OCI-LY7 (cell line): ENCODE data around the gene KAZN. TPM values are rescaled to one million over a fixed set of nuclear protein-coding genes. Genes with fewer than 3 reads are reported as not detected.

Experiments used
- BruUV-seq: library from RNA; stranded (reverse); fragments of 400-500 nt; replicated peaks from 2 replicates; lab custom pipeline; 2021; lab: Mats Ljungman, UMichigan
- CTCF ChIA-PET: fragments of 300-600 bp; sonication (Branson Sonifier 250); formaldehyde crosslinking; loops from one replicate; lab custom pipeline; 2022; ENCODE audit warnings: antibody characterized with exemption; ENCODE audit not compliant: unreplicated experiment; lab: Charles Lee
- POLR2A ChIA-PET: fragments of 300-600 bp; sonication (Branson Sonifier 250); formaldehyde crosslinking; loops from one replicate; lab custom pipeline; 2022; ENCODE audit warnings: antibody characterized with exemption; lab: Charles Lee
- DNase-seq: peaks from one replicate; pipeline ENCODE4 v3.0.0-alpha.2; 2015; ENCODE audit warnings: low spot score
- H2AFZ ChIP-seq: fragments of 200-600 bp; sonication (generic), shearing (Covaris generic); 2 replicates; pipeline ENCODE4 v1.6.1; 2014; ENCODE audit warnings: mild to moderate bottlenecking, antibody characterized with exemption, low read length, moderate library complexity
- H3K27ac ChIP-seq: fragments of 200-600 bp; sonication (generic); 2 replicates; pipeline ENCODE4 v1.5.1; 2014; ENCODE audit warnings: mixed run types, low read depth, mild to moderate bottlenecking, moderate library complexity, low read length, inconsistent platforms; ENCODE audit not compliant: poor library complexity, severe bottlenecking
- H3K36me3 ChIP-seq: fragments of 200-600 bp; sonication (generic); 2 replicates; pipeline ENCODE4 v1.6.1; 2014; ENCODE audit warnings: mild to moderate bottlenecking, antibody characterized with exemption, low read length, moderate library complexity, mixed read lengths; ENCODE audit not compliant: insufficient read depth
- H3K4me1 ChIP-seq: fragments of 200-600 bp; sonication (generic); 2 replicates; pipeline ENCODE4 v1.5.1; 2014; ENCODE audit warnings: mild to moderate bottlenecking, low read length; ENCODE audit not compliant: insufficient read depth, poor library complexity, severe bottlenecking
- H3K4me2 ChIP-seq: fragments of 200-600 bp; sonication (generic); 2 replicates; pipeline ENCODE4 v1.6.1; 2014; ENCODE audit warnings: mild to moderate bottlenecking, low read length
- H3K4me3 ChIP-seq: fragments of 200-600 bp; sonication (generic); 2 replicates; pipeline ENCODE4 v1.5.1; 2014; ENCODE audit warnings: mild to moderate bottlenecking, low read depth, low read length; ENCODE audit not compliant: poor library complexity, severe bottlenecking
- H3K79me2 ChIP-seq: fragments of 200-600 bp; sonication (generic); 2 replicates; pipeline ENCODE4 v1.6.1; 2016; ENCODE audit warnings: low read depth, mild to moderate bottlenecking, low read length, moderate library complexity, mixed read lengths; ENCODE audit not compliant: insufficient read depth
- H3K9me2 ChIP-seq: fragments of 200-600 bp; sonication (generic); 2 replicates; pipeline ENCODE4 v1.6.1; 2016; ENCODE audit warnings: mild to moderate bottlenecking, low read length, mixed read lengths; ENCODE audit not compliant: insufficient read depth
- H3K9me3 ChIP-seq: fragments of 200-600 bp; sonication (generic); 2 replicates; pipeline ENCODE4 v1.6.1; 2014; ENCODE audit warnings: mild to moderate bottlenecking, mixed run types, low read length, mixed read lengths
- H4K20me1 ChIP-seq: fragments of 200-600 bp; sonication (generic); 2 replicates; pipeline ENCODE4 v1.6.1; 2014; ENCODE audit warnings: mild to moderate bottlenecking, antibody characterized with exemption, low read length, moderate library complexity, mixed read lengths; ENCODE audit not compliant: insufficient read depth
- CTCF ChIP-seq: fragments of 200-600 bp; sonication (generic); conservative IDR thresholded peaks from 2 replicates; pipeline ENCODE4 v1.5.1; 2014; ENCODE audit warnings: mild to moderate bottlenecking, antibody characterized with exemption, low read length, moderate library complexity, mixed read lengths
- EZH2phosphoT487 ChIP-seq: fragments of 200-600 bp; sonication (generic); IDR thresholded peaks from 2 replicates; pipeline ENCODE4 v1.6.1; 2018; ENCODE audit warnings: low read depth, borderline replicate concordance, mild to moderate bottlenecking, mixed run types, antibody characterized with exemption, low read length, moderate library complexity, mixed read lengths
- intact Hi-C: fragments of 100-400 bp; cut with micrococcal nuclease; formaldehyde crosslinking; loops from one replicate; pipeline ENCODE4 v1.10.0; 2022; ENCODE audit not compliant: unreplicated experiment
- total RNA-seq, 2 experiments: library from RNA; depleted of rRNA in 1 of 2; stranded (reverse); fragments of >200 nt in 1 of 2; shearing (Covaris generic) in 1 of 2; gene quantifications; 2 replicates each; pipeline ENCODE4 v1.2.3, GENCODE V29; 2014 to 2022

KAZN gene
- total RNA-seq, 2 experiments from 2014 or later: 0.40 to 2.4 TPM

- H3K9me3 ChIP-seq: no peaks in the 10 kb centered on the region; the same call in 1 of the 2 replicates
- no peaks in the 10 kb centered on the region for H3K9me2 ChIP-seq
- no peak for TF ChIP-seq EZH2phosphoT487
- TF ChIP-seq CTCF: peak; percentile 81
- H3K79me2 ChIP-seq: no peaks in the 10 kb centered on the region
- no TSS peak for BruUV-seq
- no peaks in the 10 kb centered on the region for H4K20me1 ChIP-seq
- peaks cover 7% of the 10 kb centered on the region for H3K4me1 ChIP-seq
- CTCF ChIA-PET: no interaction called here
- H3K4me3 ChIP-seq: no peak overlapping the region
- peak overlapping the region; percentile 46; the same call in 1 of the 2 replicates for H2AFZ ChIP-seq
- no peaks in the 10 kb centered on the region for H3K36me3 ChIP-seq
- intact Hi-C loops: no loop called here
- DNase-seq: peak; percentile 69
- no peak overlapping the region for H3K27ac ChIP-seq
- POLR2A ChIA-PET: no interaction called here
- H3K4me2 ChIP-seq: no peak overlapping the region
Observed at GRCh38 chr1:14571810-14572767, 26.4 kb upstream of the KAZN start.

GRCh38 chr1:14572861-14573260, 25.6 kb upstream of the KAZN start:
- no peak overlapping the region for H3K4me2 ChIP-seq
- H4K20me1 ChIP-seq: no peaks in the 10 kb centered on the region
- no peaks in the 10 kb centered on the region; the same call in 1 of the 2 replicates for H3K9me3 ChIP-seq
- POLR2A ChIA-PET: no interaction called here
- no peak overlapping the region for H3K27ac ChIP-seq
- BruUV-seq: no TSS peak
- no peak for TF ChIP-seq EZH2phosphoT487
- no peak for TF ChIP-seq CTCF
- intact Hi-C loops: no loop called here
- CTCF ChIA-PET: no interaction called here
- H3K4me3 ChIP-seq: no peak overlapping the region
- H3K79me2 ChIP-seq: no peaks in the 10 kb centered on the region
- H3K9me2 ChIP-seq: no peaks in the 10 kb centered on the region
- no peak for DNase-seq
- H2AFZ ChIP-seq: no peak overlapping the region
- no peaks in the 10 kb centered on the region for H3K36me3 ChIP-seq
- peaks cover 7% of the 10 kb centered on the region for H3K4me1 ChIP-seq

GRCh38 chr1:14576155-14576554, 22.3 kb upstream of the KAZN start:
- ChIA-PET POLR2A (no interaction called here), CTCF (no interaction called here)
- DNase-seq: no peak
- intact Hi-C loops: no loop called here
- no TSS peak for BruUV-seq
- no peak overlapping the region for H2AFZ ChIP-seq
- no peak overlapping the region for H3K4me2 ChIP-seq
- H3K9me2 ChIP-seq: no peaks in the 10 kb centered on the region
- no peaks in the 10 kb centered on the region; the same call in 1 of the 2 replicates for H3K9me3 ChIP-seq
- peaks cover 7% of the 10 kb centered on the region for H3K4me1 ChIP-seq
- no peaks in the 10 kb centered on the region for H3K79me2 ChIP-seq
- no peak overlapping the region for H3K27ac ChIP-seq
- no peaks in the 10 kb centered on the region for H4K20me1 ChIP-seq
- no peak overlapping the region for H3K4me3 ChIP-seq
- TF ChIP-seq CTCF (no peak), EZH2phosphoT487 (no peak)
- no peaks in the 10 kb centered on the region for H3K36me3 ChIP-seq
